Motor neuron (in vitro differentiated cells): ENCODE results near the gene UBE2B. TPM values are rescaled to one million over a fixed set of nuclear protein-coding genes. Genes with fewer than 3 reads are reported as not detected.
"Not testable (repeated sequence)": the region's sequence is repeated elsewhere in the genome, so short reads cannot be mapped to it uniquely, and the experiment has no call there.

Experiments
- ATAC-seq, 8 experiments: fragments of 200-7000 bp; cut with Tn5 transposase; replicated peaks in 6 of 8; 2 replicates each; pipeline ENCODE4 v1.8.0; 2021; ENCODE audit warnings: mild to moderate bottlenecking in 8 of 8, moderate library complexity in 8 of 8
- H3K27ac ChIP-seq, 2 donors: fragments of 250-450 bp; sonication (Bioruptor Pico); 2 replicates each; pipeline ENCODE4 v1.9.0; 2021; ENCODE audit warnings: antibody characterized with exemption in 2 of 2, mild to moderate bottlenecking in 2 of 2, moderate library complexity in 1 of 2
- H3K4me1 ChIP-seq, 2 donors: fragments of 250-450 bp; sonication (Bioruptor Pico); replicated peaks in 1 of 2; 2 replicates each; pipeline ENCODE4 v1.6.1; 2021; ENCODE audit warnings: antibody characterized with exemption in 2 of 2, mild to moderate bottlenecking in 2 of 2, moderate library complexity in 1 of 2
- H3K4me3 ChIP-seq, 5 donors: fragments of 250-450 bp; sonication (Bioruptor Pico); 2 replicates each; pipeline ENCODE4 v1.9.0; 2021; ENCODE audit warnings: antibody characterized with exemption in 5 of 5, mild to moderate bottlenecking in 5 of 5, moderate library complexity in 4 of 5
- WGBS, 10 experiments: fragments of 450-650 bp; shearing (Covaris generic); methylation state at CpG; one replicate each; pipeline ENCODE4 v1.0.0; 2022; 5-methylcytosine and 5-hydroxymethylcytosine counted together
- in situ Hi-C, 9 experiments: fragments of 400-800 bp; cut with MboI; loops; one replicate each; pipeline ENCODE4 v1.15.0; 2021; ENCODE audit warnings: low sequenced_read_pairs in 9 of 9, low pct_unique_long_range_greater_than_20kb in 2 of 9; ENCODE audit not compliant: unreplicated experiment in 9 of 9
- total RNA-seq, 8 experiments: library from RNA; unstranded; fragments of 300-600 nt; gene quantifications; 2 replicates each; pipeline versions ENCODE4 v1.2.3 to v1.2.4, GENCODE V29; 2022

UBE2B gene
- total RNA-seq, 8 experiments from 2014 or later: 27.9 to 72.9 (median 41.9) TPM

DNA sequence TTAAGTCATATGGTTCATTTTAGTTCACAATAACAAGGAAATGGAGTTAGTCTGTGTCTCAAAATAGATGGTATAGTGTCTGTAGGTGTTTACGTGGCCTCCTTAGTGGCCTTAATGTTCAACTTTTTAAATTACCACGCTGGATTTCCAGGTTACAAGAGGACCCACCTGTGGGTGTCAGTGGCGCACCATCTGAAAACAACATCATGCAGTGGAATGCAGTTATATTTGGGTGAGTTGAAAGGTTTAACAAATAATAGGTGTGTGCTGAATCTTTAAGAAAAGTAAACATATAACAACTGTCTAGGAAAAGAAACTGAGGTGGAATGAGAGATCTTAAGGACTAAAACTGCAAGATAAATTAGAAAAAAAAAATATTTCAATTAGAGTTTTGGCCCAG, 2.9 kb downstream of the UBE2B start:
- no peak overlapping the region for H3K27ac ChIP-seq
- no peak for ATAC-seq
- H3K4me3 ChIP-seq: no peak overlapping the region
- in situ Hi-C loops: no loop called here
- peaks cover 5 to 12% of the 10 kb centered on the region in 2 donors for H3K4me1 ChIP-seq
- 71 to 100% (median 98%) methylated on average over 1 to 3 of the region's 3 CpGs; no CpG with 5 or more reads in 2 of the 10 experiments for WGBS, 10 experiments

DNA sequence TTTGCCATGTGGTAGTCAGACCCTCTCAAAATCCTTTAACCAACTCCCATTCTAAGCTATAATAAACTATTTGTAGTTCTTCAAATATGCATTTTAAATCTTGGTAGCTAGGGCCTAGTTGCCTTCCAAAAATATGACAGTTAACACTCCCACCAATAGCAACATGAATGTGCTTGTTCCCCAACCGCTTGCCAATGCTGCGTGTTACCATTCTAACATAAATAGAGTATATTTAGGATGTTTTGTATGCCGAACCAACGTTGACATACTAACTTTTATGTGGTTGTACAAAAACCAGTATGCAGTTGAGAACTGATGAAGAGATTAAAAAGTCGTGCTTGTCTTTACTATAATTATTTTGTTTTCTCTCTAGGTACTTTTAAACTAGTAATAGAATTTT, 9.0 kb downstream of the UBE2B start:
- Histone ChIP-seq H3K27ac (no peak overlapping the region), H3K4me1 (no peaks in the 10 kb centered on the region), H3K4me3 (no peak overlapping the region)
- no peak for ATAC-seq
- WGBS, 10 experiments: 70 to 100% (median 96%) methylated on average over 2 to 5 of the region's 5 CpGs; no CpG with 5 or more reads in 1 of the 10 experiments
- in situ Hi-C loops: loop anchor here in 1 of 9 experiments (25.0 kb wide), 1 partner anchor 207 kb away; no protein-coding TSS in a partner anchor

DNA sequence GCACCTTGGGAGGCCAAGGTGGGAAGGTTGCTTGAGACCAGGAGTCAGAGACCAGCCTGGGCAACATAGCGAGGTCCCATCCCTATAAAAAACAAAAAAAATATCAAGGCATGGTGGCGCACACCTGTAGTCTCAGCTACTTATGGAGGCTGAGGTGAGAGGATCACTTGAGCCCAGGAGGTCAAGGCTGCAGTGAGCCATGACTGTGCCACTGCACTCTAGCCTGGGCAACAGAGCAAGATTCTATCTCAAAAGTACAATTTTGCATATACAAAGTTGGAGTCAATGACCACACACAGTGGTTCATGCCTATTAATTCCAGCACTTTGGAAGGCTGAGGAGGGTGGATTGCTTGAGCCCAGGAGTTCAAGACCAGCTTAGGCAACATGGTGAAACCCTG, 10.8 kb downstream of the UBE2B start:
- not testable (repeated sequence) for H3K4me1 ChIP-seq, H3K27ac ChIP-seq, ATAC-seq, H3K4me3 ChIP-seq
- WGBS, 10 experiments: 92 to 100% (median 100%) methylated on average over 1 to 2 of the region's 2 CpGs; no CpG with 5 or more reads in 2 of the 10 experiments
- in situ Hi-C loops: loop anchor here in 1 of 9 experiments (25.0 kb wide), 1 partner anchor 205 kb away; no protein-coding TSS in a partner anchor

DNA sequence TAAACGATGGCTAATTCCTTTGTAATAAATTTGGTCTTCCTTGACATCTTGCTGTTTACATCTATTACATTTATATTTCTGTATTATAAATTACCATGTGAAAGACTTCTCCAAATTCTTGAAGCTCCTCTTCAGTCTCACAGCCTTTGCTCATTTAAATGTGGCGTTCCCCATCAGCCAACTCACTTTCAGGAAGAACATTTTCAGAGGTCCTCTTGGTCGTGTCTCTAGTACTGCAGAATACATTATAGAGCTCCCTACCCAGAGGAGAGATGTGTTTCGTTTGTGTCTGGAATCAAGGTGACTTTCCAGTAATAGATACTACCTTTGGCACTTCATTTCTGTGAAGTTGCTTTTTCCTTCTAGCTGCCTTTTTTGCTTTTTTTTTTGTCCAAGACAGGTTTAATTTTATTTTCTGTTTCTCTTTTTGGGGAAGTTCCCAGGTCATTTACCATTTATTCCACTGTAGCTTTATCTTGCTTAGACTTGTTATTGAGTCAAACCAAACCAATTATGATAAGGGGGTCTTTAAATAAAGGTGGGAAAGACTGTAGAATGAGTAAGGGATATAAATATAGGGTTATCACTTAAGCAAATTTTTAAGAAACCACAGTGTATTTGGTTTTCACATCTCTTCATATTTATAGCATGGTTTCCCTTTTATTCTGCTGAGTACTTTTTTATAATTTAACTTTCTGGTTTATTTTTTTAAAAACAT, 12.8 kb downstream of the UBE2B start:
- H3K4me1 ChIP-seq: no peaks in the 10 kb centered on the region
- no peak overlapping the region for H3K27ac ChIP-seq
- in situ Hi-C loops: loop anchor here in 1 of 9 experiments (25.0 kb wide), 1 partner anchor 203 kb away; no protein-coding TSS in a partner anchor
- WGBS, 10 experiments: 59 to 100% (median 89%) methylated on average over 1 to 4 of the region's 4 CpGs
- no peak overlapping the region for H3K4me3 ChIP-seq
- no peak for ATAC-seq

DNA sequence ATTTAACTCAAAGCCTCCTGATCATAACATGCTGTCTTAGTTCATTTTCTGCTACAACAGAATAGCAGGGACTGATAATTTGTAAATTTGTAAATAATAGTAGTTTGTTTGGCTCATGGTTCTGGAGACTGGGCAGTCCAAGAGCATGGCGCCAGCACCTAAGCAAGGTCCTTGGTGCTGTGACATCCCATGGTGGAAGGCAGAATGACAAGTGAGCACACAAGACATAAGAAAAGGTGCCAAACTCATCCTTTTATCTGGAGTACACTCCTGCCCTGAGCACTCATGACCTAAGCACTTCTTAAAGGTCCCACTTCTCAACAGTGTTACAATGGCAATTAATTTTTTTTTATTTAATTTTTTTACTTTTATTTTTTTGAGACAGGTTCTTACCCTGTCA, 16.1 kb downstream of the UBE2B start:
- 86 to 100% (median 100%) methylated on average over 1 of the region's 1 CpG; no CpG with 5 or more reads in 3 of the 10 experiments for WGBS, 10 experiments

DNA sequence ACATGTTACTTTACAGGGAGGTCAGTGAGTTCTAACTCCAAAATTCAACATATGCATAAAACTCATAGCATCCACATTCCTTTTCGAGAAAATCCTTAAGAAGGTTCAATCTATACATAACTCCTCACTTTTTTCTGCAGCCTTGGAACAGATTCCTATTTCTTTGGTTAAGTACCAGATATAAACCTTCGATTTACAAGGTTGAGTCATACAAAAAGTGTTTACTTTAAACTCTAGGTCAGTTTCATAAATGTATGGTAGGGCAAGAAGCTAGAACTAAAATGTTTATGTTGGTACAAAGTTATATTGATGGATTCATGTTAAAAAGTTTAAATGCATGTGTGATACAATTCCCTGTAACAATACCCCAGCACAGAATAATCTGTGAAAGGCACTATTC, 20.9 kb downstream of the UBE2B start:
- no peak for ATAC-seq
- 60 to 100% (median 91%) methylated on average over 1 to 2 of the region's 2 CpGs for whole genome bisulfite sequencing, 10 experiments
- no peaks in the 10 kb centered on the region for H3K4me1 ChIP-seq
- H3K27ac ChIP-seq: no peak overlapping the region
- H3K4me3 ChIP-seq: no peak overlapping the region
- in situ Hi-C loops: loop anchor here in 1 of 9 experiments (25.0 kb wide), 1 partner anchor 195 kb away; no protein-coding TSS in a partner anchor

More for the DNA sequence above, 16.1 kb downstream of the UBE2B start:
- in situ Hi-C loops: loop anchor here in 1 of 9 experiments (25.0 kb wide), 1 partner anchor 200 kb away; no protein-coding TSS in a partner anchor
- Histone ChIP-seq H3K4me1 (no peaks in the 10 kb centered on the region), H3K4me3 (no peak overlapping the region), H3K27ac (no peak overlapping the region)
- ATAC-seq: no peak

DNA sequence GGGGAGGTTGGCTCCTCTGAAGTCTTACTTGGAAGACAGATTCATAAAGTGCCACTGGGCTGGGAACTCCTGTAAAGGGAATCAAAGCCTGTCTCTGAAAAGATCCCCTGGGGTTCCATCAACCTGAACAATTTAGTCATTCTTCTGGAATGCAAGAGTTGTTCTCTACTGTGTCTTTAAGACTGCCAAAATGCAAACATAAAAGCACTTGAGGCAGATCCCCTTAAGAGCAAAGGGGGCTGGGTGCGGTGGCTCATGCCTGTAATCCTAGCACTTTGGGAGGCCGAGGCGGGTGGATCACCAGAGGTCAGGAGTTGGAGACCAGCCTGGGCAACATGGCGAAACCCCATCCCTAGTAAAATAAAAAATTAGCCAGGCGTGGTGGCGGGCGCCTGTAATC, 23.6 kb downstream of the UBE2B start:
- WGBS, 10 experiments: 97 to 100% (median 100%) methylated on average over 1 to 6 of the region's 7 CpGs; no CpG with 5 or more reads in 6 of the 10 experiments
- H3K27ac ChIP-seq: no peak overlapping the region
- in situ Hi-C loops: loop anchor here in 1 of 9 experiments (25.0 kb wide), 1 partner anchor 192 kb away; no protein-coding TSS in a partner anchor
- ATAC-seq: no peak
- no peak overlapping the region for H3K4me3 ChIP-seq
- H3K4me1 ChIP-seq: no peaks in the 10 kb centered on the region

DNA sequence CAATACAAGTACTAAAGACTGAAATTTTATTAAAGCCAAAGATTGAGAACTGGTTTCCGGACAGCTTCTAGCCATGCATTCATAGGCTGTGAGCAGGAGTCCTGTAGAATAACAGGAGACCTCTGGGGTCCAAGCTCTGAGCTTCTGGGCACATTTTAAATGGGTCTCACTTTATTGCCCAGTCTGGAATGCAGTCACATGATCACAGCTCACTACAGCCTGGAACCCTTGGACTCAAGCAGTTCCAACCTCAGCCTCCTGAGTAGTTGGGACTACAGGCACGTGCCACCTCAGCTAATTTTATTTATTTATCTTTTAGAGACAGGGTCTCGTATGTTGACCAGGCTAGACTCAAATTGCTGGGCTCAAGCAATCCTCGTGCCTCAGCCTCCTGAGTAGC, 24.9 kb downstream of the UBE2B start:
- ATAC-seq: peak in 1 of 8 experiments; percentile 12
- Histone ChIP-seq H3K27ac (no peak overlapping the region), H3K4me1 (no peaks in the 10 kb centered on the region), H3K4me3 (no peak overlapping the region)
- 65 to 100% (median 98%) methylated on average over 1 to 4 of the region's 4 CpGs; no CpG with 5 or more reads in 2 of the 10 experiments for WGBS, 10 experiments
- in situ Hi-C loops: loop anchor here in 1 of 9 experiments (25.0 kb wide), 1 partner anchor 191 kb away; no protein-coding TSS in a partner anchor

DNA sequence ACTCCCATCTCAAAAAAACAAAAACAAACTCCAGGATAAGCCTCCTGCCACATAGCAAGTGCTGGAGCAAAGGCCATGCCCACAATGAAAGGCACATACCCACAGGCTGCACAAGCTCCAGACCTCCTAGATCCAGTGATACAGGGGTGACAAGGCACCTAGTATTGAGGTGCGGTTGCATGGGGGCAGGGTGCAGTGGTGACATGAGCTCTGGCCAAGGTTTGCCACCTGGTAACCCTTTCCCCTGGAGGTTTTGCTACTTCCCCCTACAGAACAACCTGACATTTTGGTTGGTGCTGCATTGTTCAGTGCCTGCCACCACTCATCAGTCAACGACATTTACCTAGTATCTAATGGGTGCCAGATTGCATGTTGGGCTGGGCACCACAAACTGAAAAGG, 25.8 kb downstream of the UBE2B start:
- in situ Hi-C loops: loop anchor here in 1 of 9 experiments (25.0 kb wide), 1 partner anchor 190 kb away; no protein-coding TSS in a partner anchor
- no peak overlapping the region for H3K4me3 ChIP-seq
- H3K4me1 ChIP-seq: no peaks in the 10 kb centered on the region
- no peak for ATAC-seq
- 80 to 100% (median 89%) methylated on average over 1 to 2 of the region's 2 CpGs; no CpG with 5 or more reads in 6 of the 10 experiments for WGBS, 10 experiments
- H3K27ac ChIP-seq: no peak overlapping the region

DNA sequence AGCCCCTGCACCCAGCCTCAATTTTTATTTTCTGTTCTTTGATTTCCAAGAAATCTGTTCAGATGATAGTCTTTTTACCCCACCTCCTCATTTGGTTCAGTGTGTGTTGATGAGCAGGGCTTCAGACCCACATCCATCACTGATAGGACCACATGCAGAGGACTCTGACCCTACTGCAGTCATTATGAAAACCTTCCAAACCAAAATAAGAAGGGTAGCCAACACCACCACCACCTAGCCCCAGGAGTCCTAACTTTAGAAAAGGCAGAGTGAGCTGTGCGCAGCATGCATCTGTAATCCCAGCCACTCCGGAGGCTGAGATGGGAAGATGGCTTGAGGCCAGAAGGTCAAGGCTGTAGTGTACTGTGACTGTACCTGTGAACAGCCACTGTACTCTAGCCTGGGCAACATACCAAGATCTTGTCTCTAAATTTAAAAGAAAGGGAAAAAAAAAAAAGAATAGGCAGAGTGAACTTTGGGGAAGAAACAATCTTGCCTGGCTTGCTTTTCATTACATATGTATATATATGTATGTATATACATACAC, 27.3 kb downstream of the UBE2B start:
- H3K4me1 ChIP-seq: no peaks in the 10 kb centered on the region
- peak in 1 of 8 experiments; percentile 25 for ATAC-seq
- no peak overlapping the region for H3K4me3 ChIP-seq
- in situ Hi-C loops: loop anchor here in 1 of 9 experiments (25.0 kb wide), 1 partner anchor 189 kb away; no protein-coding TSS in a partner anchor
- H3K27ac ChIP-seq: no peak overlapping the region
- WGBS, 10 experiments: 92 to 100% (median 92%) methylated on average over 2 of the region's 2 CpGs; no CpG with 5 or more reads in 7 of the 10 experiments

DNA sequence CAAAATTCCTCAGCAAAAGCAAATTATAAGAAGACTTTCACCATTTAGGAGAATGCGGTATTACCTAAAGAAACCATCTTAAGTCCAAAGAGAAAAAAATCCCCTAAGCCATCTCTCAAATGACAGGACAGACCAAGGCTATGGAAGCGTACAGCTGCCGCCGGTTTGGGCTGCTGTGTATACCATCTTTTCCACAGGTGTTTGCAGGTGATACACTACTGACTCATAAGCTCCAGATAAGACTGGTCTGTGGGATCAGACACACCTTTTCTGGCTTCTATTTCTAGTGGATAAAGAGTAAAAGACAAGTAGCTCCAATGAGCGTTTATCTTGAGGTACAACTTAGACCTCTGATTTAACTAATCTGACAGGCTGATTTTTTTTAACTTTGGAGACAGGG, 32.6 kb downstream of the UBE2B start:
- Histone ChIP-seq H3K27ac (no peak overlapping the region), H3K4me1 (no peaks in the 10 kb centered on the region), H3K4me3 (no peak overlapping the region)
- WGBS, 10 experiments: 87 to 100% (median 95%) methylated on average over 1 to 5 of the region's 5 CpGs; no CpG with 5 or more reads in 1 of the 10 experiments
- no peak for ATAC-seq
- in situ Hi-C loops: loop anchor here in 2 of 9 experiments (25.0 kb wide), 2 partner anchors 108 to 133 kb away; partner anchors contain the start of gene JADE2 (in 1 of the 2)

DNA sequence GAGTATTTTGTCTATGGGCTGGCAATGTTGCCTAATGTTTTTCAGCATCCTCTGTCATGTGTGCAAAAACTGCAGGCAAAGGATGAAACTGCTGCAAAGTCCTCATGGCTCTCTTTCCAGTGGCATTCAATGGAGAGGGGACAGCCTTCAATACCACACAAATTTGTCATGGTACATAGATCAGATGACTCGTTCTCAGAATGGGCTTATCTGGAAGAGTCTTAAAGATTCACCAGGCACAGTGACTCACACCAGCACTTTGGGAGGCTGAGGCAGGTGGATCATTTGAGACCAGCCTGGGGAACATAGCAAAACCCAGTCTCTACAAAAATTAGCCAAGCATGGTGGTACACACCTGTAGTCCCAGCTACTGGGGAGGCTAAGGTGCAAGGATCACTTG, 35.0 kb downstream of the UBE2B start:
- in situ Hi-C loops: loop anchor here in 2 of 9 experiments (25.0 kb wide), 2 partner anchors 106 to 131 kb away; partner anchors contain the start of gene JADE2 (in 1 of the 2)
- no peak for ATAC-seq
- no peak overlapping the region for H3K27ac ChIP-seq
- peaks cover 9% of the 10 kb centered on the region in 2 donors for H3K4me1 ChIP-seq
- no peak overlapping the region for H3K4me3 ChIP-seq
- 50% methylated on average over 1 of the region's 1 CpG; no CpG with 5 or more reads in 9 of the 10 experiments for WGBS, 10 experiments

DNA sequence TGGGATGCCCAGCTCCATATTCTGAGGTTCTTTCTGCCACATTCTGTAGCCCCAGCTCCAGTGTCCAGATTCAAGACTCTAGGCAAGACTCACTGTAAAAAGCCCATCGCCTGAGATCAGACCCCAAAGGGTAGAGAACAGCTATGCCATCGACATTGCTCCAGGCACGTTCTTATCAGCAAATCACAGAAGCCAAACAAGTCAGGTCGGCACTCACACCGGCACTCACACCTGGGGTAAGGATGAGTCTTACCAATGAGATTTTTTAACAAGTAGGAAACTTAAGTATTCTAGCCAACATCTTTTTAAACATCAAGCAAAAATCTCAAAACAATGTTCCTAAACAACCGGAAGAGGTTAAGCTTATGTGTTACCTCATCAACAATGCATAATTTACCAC, 38.0 kb downstream of the UBE2B start:
- no peak for ATAC-seq
- in situ Hi-C loops: loop anchor here in 2 of 9 experiments (25.0 kb wide), 2 partner anchors 103 to 128 kb away; partner anchors contain the start of gene JADE2 (in 1 of the 2)
- H3K4me1 ChIP-seq: peaks cover 9 to 12% of the 10 kb centered on the region in 2 donors
- no peak overlapping the region for H3K27ac ChIP-seq
- 74 to 100% (median 85%) methylated on average over 1 to 6 of the region's 6 CpGs for WGBS, 10 experiments
- H3K4me3 ChIP-seq: no peak overlapping the region
